SIG-M5 (cell line): ENCODE measurements around the gene L1CAM.

Source experiments
- DNase-seq: peaks from one replicate; lab custom pipeline; 2025; lab: John Stamatoyannopoulos, UW

Gene L1CAM

DNA sequence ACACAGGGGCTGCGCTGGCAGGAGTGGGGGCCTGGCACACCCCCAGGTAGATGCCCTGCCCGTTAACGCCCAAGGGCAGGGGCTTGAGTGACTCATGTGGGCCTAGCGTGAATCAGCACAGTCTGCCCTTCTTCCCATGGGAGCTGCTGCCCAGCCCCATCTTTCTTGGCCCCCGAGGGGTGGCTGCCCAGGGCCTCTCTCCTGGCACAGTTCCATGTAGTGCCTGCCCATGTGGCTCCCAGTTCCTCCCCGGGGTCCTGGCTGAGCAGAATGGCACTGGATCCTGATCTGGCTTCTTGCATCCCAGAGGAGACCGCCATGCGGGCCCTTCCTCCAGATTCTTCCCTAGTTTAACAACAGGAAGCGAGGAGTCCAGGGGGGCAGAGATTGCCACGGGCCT is 16.4 kb upstream of the L1CAM start:
- DNase-seq, result no peak

DNA sequence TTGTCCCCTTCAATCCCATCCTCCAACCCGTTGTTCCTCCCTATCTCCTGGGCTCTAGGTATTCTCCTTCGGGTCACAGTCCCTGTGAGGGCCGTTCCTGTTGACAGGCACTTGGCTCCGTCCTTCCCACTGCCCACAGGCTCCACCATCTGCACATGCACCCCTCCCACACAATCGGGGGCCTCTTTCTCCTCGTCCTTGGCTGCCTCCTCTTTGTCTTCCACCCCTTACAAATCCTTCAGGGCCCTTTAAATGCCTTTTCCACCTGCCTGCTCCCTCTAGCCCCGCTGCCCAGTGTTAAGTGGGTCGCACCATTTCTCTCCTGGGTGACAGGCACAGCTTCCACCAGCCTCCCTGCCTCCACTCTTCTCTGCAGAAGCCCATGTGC is 15.8 kb upstream of the L1CAM start:
- DNase-seq, result no peak

DNA sequence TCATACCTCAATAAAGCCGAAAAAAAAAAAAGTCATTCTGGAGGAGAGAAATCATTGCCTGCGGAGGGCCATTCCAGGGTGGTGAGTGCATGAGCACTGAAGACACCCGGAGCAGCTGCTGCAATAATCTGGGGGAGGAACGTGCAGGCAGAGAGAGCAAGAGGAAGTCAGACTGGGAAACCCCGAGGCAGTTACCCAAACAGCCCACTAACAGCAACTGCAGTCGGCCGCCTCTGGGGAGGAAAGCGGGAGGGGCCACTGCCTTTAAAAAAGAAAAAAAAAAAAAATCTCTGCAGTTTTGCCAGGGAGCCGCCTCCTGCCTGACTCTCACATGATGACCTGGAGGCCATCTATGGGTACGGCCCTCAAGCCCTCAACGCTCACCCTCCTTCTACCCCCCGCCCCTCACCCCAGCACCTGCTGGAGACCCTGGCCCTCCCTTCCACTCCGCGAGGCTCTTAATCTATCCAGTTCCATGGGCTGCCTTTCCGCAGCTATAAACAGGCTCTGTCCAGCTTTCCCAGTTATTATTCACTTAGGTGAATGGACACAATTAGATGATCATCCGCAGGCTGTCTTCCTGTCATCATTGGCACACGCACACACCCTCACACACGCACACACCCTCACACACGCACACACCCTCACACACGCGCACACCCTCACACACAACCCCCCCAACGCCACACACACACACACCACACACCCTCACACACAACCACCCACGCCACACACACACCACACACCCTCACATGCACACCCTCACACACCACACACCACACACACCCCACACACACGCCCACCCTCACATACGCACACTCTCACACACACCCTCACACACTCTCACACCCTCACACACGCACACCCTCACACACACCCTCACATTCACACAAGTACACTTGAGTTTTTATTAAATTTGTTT is 15.1 kb upstream of the L1CAM start:
- peak; percentile 51 for DNase-seq

DNA sequence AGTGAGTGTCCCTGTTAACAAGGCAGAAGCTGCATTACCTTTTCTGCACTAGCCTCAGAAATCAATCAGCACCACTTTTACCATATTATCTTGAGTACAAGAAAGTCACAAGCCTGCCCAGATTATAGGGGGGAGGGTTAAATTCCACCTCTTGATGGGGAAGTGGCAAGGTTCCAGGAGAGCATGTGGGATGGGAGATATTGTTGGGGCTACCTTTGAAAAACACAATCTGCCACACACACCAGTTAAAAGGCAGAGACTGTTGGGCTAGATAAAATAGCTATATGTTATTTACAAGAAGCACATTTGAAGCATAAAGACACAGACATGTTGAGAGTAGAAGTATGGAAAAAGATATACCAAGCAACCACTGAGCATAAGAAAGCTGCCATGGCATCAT is 11.9 kb upstream of the L1CAM start:
- no peak for DNase-seq

DNA sequence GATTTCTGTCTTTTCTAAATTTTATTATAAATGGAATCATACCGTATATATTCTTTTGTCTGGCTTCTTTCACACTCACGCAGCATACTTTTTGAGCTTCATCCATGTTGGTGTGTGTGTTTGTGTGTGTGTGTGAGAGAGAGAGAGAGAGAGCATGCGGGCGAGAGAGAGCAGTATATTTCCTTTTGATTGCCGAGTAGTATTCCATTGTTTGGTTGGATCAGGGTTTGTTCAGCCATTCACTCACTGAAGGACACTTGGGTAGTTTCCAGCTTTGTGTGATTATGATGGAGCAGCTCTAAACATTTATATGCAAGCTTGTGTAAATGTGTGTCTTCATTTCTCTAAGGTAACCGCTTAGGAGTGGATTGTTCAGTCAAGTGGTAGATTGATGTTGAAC is 3.1 kb upstream of the L1CAM start:
- no peak for DNase-seq

DNA sequence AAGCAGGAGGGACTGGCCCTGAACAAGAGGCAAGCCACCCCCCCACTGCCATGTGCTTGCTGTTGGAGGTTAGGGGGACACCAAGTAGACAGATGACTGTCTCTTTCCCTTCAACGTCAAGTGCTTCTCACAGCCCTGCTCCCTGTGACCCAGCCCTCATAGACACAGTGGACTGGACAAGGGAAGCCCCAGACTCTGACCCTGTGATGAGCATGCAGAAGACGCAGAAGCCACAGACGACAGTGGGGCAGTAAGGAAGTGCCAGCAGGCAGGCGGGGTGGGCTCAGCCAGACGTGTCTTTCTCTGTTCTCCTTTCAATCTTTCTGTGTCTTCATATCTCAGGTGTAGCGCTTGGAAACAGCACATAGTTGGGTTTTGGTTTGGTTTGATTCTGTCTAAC is 2.4 kb upstream of the L1CAM start:
- DNase-seq, result no peak

DNA sequence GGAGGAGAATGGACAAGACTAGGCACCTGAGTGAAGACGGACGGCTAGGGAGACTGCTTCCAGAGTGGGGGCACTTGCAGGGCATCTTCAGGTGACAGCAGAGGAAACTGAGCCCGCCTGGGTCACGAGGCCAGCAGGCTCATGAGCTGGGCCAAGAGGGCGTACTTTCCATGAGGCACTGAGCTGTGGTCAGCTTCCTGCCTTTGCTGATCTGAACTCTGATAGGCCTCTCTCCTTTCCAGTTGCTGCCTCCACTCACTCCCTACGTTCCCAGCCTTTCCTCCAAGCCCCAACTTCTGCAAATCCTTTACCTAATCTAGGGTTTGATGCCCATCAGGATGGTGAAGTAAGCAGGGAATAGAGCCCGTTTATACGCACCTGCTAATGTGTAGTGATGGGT is 1.4 kb upstream of the L1CAM start:
- no peak for DNase-seq

DNA sequence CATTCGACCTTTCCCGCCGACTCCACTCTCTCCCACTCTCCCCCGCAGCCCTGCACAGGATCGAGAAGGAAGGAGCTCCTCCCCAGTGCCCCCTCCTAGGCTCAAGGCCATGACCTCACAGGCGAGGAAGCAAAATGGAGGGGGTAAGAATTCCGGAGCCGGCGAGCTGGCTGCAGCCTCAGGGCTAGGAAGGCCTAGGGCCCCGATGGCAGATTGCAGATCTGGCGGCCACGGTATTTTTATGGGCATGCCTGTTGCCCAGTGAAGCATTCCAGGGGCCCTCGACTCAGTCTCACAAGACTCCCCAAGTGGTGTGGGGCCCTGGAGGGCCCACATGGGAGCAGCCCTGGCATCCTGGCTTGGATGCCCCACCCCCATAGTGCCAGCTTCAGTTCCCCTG is 942 bp upstream of the L1CAM start:
- no peak for DNase-seq

DNA sequence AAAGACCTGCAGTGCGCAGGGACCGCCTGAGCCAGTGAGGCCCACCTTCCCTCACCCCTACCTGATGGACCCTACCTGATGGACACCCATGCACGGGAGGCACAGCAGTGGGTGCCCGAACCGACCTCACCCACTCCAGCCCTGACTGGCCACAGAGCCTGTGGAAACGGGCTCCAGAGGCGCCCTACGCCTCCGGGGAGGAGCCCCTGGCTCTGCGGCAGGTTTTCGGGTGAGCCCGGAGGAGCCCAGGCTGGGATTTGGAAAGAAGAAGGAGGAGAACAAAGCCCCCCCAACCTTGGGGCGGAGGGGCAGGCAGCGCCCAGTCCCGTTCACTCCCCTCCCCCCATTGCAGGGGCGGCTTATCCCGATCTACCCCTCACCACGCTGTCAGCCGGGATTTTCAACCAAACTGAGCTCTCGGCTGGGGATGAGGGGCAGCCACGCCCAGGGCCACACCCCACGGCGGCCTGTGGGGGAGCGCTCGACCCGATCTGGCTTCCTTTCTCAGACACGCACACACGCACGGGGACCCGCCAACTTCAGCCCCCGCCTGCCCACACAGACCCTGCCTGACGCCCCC is 675 bp downstream of the L1CAM start:
- no peak for DNase-seq

DNA sequence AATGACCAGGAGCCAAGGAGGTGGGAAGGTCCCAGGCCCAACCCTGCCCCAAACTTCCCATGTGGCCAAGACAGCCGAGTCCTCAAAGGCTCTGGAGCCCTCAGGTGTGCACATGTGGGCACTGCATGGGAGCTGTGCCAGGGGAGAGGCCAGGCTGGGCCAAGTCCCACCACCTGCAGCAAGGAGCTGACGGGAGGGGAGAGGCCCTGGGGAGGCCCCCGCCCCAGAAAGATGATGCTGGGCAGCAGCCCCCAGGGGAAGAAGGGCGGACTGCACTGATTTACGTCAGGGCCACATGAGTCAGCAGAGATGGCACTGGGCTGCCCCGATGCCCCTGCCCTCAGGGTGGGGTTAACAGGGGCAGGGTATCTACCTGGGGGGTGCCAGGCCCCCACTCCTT is 1.4 kb downstream of the L1CAM start:
- DNase-seq, result no peak

DNA sequence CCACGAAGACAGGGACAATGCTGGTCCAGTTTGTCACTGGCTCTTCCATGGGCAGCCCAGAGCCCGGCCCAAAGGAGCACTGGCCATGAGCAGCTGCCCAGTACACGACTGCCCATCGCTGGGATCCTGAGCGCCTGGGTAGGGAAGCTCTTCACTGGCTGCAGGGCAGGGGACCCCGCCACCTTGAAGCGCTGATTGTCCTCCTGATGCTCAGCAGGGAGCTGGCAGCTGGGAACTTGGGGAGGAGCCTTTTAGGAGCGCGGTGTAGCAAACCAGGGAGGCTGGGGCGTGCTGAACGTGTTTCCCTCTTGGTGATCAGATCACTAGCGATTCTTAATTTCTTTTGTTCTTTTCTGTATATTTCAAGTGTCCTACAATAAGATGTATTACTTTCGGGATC is 1.8 kb downstream of the L1CAM start:
- no peak for DNase-seq

DNA sequence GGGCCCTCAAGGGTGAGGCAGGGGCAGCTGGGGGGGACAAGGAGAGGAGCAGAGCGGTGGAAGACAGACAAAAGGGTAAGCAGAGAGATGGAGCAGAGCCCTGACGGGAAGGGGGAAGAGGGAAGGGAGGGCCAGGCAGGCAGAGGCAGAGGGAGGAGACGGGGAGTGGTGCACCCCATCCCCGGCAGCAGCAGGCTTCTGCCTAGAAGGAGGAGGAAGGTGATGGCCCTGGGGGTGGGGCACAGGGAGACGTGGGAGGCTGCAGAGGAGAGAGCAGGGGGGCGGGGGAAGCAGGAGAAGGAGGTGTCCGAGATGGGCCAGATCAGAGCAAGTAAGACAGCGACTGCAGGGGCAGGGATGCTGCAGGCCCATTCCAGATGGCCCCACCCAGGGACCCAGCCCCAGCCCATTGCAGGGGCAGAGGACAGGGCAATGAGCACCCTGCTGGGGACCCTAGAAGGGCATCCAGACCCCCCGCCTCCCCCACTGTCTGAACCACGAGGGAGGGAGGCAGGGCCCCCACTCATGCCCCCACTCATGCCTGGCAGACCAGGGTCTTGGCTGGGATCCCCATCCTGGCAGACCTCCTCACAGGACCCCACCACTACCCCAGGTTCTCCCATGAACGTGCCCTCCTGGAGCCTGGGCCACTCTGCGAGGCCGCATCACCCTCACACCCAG is 2.7 kb downstream of the L1CAM start:
- DNase-seq, result no peak

DNA sequence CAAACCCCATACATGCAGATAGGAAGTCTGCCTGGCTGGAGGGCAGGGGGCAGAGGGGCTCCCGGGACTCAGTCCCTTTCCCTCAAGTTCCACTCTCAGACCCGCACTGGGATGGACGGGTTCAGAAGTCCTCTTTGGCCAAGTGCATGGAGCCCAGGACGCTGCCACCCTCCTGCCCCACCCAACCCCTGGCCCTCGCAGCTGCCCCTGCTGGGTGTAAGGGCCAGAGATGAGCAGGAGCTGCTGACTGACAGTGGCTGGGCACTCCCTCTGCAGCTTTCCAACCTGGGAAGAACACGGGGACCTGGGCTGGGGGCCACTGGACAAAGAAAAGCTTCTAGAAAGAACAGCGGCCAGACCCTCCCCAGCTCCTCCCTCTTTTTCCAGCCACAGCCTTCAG is 3.4 kb downstream of the L1CAM start:
- no peak for DNase-seq

DNA sequence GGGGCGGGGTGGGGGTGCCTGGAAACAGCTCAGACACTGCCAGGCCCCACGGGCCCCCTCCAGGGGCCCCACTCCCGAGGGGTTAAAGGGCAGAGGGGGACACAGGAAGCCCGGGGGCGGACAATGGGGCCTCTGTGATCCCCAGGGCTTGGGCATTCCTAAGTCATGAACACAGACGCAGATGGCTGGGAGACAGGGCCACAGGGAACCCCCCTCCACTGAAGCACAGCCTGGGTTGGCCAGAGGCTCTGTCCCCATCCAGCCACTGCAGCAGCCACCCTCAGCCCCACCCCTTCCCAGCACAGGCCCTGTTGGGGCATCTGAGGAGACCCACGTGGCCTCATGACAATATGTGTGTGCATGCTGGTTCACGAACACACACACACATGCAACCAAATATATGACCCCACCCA is 3.9 kb downstream of the L1CAM start:
- DNase-seq, result no peak

DNA sequence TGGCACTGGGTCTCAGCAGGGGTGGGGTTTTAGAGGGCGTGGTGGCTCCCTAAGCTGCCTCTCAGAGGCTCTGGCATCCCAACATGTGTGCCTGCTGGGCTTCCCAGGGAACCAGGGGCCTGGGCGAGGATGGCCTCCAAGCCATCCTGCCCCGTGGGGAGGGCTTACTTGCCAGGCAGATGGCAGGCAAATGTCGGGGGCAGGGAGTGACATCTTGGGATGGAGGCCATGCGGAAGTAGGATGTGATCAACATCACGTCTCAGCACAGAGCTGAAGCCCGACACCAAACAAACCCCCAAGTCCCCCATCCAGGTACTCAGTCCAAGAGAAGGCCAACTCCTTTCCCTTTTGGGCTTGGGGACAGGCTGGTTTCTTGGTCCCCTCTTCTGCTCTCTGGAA is 4.7 kb downstream of the L1CAM start:
- DNase-seq, result no peak

DNA sequence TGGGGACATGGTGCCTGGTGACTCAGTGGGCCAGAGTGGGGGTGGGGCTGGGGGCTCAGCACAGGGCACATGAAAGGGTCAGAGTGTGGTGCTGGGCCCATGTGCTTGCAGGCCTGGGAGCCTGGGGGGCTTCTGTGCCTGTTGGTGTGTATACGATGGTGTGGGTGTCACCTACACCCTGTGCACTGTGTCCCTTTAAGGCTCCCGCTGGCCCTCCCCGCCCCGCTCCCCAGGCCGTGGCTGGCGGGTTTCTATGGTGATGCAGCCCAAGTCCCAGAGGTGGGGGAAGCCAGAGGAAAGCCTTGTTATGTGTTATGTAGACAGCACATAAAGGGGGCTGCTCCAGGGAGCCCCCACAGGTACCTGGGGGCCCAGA is 5.5 kb downstream of the L1CAM start:
- DNase-seq, result no peak

DNA sequence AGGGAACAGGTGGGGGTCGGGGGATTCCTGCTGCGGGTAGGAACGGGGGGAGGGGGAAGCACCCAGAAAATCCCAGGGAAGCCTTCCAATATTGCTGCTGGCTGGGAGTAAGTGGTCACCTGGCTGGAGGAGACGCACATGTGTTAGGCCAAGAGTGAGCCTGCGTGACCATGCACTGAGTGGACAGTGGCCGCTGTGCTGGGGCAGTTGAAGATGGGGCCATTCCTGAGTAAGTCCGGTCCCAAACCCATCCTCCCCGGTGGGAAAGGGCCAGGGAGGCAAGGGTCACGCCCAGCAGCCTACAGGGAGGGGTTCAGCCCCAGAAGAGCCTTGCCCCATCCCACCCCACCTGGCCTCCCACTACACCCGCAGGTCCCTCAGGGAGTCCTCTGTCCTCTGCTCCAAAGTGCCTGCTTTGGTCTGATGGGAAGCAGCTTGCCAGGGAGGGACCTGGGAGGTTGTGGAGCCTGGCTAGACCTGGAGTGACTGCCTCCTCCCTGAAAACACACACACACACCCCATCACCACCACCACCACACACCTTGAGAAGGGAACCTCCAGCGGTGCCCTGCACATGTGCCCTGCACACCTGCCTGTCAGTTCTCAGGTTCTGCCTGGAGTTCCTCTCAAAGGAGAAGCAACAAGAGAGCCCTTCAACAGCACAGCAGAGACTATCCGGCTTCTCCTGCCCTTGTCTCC is 6.1 kb downstream of the L1CAM start:
- no peak for DNase-seq

DNA sequence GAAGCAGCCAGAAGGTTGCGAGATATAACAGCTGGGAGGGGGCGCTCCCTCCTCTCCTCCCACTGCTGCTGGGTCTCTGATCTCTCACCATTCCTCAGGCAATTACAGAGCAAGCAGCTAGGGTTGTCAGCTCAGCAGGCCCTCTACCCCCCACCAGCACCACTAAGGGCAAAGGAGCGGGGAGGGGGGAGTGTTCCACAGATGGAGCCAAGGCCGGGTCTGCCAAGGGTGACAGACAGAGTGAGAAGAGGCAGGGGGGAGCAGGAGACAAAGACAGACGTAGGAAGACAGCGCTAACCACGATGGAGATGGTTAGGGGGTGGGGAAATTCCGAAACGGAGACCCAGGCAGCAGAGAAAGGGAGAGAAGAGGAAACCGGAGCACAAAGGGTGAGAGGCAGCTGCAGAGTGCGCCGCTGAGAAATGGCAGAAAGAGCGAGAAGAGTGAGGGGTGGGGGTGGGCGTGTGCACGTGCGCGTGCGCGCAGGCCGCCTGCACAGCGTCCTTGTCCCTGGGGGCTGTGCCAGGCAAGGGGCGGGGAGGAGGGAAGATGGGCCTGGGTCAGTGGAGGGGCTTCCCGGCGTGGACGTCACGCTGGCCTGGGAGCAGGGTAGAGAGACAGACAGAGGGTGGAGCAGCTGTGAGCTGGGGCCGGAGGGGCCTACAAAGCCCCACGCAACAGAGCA is 6.9 kb downstream of the L1CAM start:
- DNase-seq, result no peak

DNA sequence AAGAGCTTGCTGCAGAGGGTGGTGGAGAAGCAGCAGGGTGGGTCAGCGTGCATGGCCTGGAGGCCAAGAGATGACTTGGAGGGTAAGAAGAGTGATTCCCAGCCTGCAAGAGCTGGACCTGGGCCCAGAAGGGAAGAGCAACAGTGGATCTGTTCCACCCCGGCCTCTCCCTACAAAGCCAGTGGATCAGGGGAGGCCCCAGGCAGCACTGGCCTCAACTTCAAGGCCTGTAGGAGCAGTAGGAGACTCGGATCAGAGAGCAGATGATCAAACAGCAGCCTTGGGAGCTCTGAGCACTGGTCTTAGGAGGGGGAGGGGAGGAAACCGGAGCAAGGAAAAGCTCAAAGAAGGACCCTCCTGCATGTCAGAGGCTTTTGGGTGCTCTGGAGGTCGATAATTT is 7.6 kb downstream of the L1CAM start:
- no peak for DNase-seq

DNA sequence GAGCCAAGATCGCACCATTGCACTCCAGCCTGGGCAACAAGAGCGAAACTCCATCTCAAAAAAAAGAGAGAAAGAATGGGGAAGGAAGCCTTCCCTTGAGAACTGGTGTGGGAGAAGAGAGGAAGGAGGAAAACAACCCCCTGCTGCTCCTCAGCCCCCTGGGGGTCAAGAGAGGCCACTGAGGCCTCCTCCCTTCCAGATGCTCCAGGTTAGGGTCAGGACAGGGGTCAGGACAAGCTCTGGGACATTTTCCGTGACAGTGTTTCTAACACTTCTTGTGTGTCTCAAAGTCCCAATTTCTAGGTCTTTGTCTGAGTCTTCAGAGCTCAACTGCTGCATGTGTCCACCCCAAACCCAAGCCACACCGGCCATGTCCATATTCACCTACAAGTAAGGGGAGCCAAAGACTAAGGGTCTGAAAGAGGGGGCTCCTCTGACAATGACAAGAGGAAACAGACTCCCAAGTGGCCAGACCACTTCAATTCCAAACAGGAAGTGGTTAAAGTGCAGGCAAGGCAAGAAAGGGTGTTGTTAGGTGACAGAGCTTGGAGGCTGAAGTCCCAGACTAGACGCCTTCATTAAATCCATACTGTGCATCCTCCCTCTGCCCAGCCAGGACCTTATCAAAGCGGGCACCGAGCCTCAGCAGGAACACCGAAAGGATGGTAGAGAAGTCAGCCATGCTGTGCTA is 8.3 kb downstream of the L1CAM start:
- DNase-seq, result no peak

DNA sequence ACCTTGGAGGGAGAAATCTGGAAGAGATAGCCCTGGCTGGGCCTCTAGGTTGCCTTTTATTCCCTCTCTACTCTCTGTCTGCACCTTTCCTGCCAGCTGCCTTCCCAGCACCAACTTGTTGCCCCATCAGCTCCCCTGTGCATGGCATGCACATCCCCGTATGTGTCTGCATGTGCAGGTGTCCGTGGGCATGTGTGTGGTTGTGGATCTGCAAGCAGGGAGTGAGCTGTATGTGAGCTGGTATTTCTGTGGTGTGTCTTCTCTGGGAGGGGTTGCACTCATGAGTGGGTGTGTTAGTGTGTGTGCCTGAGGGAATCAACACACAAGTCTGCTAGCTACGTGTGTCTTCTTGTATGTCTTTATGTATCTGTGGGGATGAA is 9.9 kb downstream of the L1CAM start:
- no peak for DNase-seq
